ENCODE results near the gene TCF23.

The TCF23 gene

DNA sequence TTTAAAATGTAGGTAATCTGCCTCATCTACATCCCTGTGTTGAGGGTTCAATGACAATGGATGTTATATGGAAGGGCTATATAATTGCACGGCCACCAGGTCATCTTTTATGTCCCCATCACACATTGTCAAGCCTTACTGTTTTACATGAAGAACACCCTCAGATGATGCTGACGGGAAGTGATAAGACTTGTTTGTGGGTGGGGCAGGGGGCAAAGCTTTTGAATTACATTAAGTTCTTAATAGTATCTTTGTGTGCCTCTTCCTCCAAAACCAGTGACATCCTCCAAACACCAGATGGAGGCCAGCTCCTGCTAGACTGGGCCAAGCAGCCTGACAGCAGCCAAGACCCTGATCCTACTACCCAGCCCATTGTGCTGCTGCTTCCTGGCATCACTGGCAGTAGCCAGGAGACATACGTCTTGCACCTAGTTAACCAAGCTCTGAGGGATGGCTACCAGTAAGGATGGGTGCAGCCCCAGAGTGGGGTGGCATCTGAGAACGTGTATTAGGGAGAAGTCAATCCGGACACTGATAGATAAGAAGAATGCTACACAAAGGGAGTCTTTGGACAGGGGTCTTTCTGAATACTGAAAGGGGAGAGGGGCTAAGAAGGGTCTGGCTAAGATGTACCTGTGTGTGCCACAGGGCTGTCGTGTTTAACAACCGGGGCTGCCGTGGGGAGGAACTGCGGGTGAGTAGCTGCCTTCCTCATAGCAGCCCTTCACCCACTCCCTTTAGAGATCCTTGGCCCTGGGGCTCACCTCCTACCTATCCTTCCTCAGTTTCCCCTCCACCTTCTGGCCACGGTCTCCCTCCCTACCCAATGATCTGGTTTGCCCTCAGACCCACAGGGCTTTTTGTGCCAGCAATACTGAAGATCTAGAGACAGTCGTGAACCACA lies 19.9 kb upstream of the TCF23 start:
- no peak for DNase-seq (ENCODE audit: low read depth)

GRCh38 chr2:27130396-27130795 lies 18.4 kb upstream of the TCF23 start:
- DNase-seq (ENCODE audit: low read depth) = no peak

DNA sequence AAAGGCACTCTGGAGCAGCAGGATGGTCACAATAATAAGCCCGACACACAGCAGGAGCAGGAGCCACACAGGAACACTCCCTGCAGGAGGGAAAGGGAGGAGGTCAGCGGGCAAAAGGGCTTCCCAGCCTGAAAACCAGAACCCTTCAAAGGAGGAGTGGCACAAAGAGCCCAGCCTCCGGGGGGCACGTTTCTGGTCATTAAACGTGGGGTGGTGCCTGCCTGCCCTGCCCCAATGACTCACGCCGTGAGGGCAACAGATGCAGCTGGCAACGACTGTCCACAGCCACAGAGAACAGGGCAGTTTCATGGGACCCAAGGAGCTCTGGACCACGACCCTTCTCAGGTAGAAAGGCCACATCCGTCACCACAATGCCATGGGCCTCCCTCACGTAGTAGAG lies 17.4 kb upstream of the TCF23 start:
- DNase-seq (ENCODE audit: low read depth) = no peak

DNA sequence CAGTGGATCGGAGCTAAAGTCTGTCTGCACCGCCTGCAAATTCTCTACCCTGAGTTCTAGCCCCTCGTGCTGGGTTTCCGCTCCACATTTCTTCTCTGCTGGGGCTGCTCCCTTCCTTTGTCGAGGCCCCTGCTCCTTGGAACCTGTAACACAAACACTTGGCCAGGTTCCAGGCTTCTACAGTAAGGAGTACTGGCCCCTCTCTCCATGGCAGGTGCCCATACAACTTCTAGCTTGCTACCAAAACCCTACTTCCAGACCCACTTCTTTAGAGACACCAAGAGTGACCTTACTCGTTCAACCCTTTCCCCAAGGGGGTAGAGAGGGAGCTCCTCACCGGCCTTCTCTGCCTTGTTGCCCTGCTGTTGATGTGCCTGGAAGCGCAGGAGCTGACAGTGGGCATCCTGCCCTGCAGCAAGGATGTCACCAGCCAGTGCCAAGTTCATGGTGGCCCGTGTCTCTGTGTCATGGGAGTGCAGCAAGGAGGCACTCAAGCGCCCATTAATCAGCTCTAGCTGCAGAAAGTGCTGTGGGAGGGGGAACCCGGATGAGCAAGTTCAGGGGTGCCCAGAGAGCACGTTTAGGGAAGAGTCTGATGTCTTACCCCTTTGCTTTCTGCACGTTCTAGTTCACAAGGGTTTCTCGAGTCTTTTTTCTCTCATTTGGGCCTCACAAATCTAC lies 15.5 kb upstream of the TCF23 start:
- no peak for DNase-seq (ENCODE audit: low read depth)

DNA sequence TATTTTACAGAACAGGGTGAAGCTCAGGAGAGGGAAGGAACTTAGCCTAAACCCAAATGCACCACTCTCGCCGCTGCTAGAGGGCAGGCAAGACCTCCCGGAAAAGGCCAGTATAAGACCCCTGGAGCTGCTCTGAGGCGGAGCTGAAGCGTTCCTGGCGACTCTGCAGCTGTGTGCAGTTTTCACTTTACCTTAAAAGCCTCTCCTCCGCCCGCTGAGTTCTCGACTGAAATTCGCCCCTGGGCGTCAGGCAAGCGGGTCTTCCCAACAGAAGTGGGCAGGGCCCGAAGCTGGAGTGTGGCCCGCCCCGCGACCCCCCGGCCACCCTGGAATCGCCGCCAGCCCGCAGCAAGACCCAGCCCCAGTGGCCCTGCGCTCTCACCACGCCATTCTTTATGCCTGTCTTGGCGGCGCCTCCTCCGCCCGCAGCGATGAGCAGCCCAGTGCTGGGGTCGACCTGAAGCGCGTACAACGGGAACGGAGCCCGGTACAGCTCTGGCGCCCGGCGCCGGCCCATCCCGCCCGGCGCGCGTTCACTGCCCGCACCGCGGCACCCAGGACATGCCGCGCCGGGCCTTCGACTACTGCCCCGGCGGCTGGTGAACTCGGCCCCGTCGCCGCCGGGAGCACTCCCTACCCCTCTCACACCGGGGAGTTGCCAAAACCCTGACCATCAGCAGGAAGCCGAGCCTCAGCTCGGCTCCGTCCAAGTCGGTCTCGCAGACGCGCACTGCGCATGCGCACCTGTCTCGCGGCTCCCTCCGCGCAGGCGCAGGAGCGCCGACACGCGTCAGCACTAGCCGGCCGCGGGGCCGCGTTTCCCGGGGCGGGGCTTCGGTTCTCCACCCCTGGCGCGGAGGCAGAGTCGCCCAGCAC lies 14.7 kb upstream of the TCF23 start, which contains the start of gene PREB:
Gene PREB, minus strand, starts transcription at position 732 of the 876 bp plus-strand sequence. Its CDS starts 215 bp downstream, at position 517.
- peak; percentile 98 for DNase-seq (ENCODE audit: low read depth)

GRCh38 chr2:27134781-27135477 lies 13.9 kb upstream of the TCF23 start:
- DNase-seq (ENCODE audit: low read depth) = no peak

- no peak for DNase-seq (ENCODE audit: low read depth)
Observed at GRCh38 chr2:27135478-27135955, 13.3 kb upstream of the TCF23 start.

GRCh38 chr2:27136751-27137150 lies 12.1 kb upstream of the TCF23 start:
- DNase-seq (ENCODE audit: low read depth) = no peak

DNA sequence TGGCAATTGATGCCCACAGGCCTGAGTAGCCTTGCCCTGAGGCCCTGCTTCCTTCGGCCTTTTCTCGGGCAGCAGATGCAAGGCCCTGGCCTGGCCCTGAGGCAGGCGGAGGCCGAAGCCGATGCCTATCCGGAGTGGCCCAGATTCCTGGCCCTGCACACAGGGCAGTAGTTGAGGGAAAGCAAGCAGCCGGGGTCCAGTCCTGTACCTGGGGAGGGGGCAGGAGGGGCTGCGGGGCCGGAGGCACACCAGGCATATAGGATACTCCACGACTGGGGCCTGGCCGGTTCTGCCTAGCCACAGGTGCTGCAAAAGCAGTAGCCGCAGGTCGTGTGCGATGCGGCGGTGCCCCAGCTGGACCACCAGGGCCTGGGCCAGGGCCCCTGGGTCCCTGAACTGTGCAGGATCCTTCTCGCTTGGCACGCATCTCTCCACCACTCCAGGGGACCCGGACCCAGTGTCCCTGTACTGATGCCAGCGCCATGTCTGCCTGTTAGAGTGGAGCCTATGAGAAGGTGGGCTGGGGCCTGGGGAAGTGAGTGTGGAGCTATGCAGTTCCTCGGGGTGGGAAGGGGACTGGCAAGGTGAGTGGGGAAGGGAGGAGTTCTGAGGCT lies 11.4 kb upstream of the TCF23 start:
- no peak for DNase-seq (ENCODE audit: low read depth)

DNA sequence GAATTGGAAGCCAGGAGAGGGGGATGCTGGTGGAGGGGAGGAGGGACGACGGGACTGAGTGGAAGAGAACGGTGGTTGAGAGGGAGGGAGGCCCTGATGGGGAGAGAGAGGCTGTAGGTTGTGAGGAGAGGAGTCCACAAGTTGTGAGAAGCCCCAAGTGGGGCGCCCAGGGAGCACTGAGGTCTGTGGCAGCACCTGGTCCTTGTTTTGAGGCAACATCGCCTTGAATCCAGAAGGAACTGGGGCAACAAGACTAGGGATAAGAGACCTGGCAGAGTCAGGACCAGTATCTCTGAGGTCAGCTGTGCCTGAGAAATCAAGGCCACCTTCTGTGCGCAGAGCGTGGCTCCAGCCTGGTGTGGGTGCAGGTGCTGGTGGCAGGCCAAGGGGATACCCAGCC lies 10.7 kb upstream of the TCF23 start:
- DNase-seq (ENCODE audit: low read depth) = no peak

DNA sequence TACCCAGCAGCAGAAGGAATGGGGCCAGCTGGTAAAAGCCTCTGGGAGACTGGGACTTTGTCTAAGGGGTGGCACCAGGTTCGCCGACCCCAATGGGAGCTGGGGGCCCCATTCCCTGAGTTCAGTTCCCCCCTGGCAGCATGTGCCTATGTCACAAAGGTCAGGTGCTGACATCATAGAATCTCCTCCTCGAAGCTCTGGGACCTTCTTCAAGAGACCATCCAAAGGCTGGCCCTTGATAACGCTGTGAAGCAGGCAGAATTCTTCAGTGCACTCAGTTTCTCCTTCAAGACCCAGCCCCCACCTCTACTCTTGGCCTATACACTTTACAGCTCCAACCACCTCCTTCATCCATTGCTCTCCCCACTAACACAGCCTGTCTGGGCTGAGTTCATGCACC lies 9.5 kb upstream of the TCF23 start, which contains the start of gene PRR30:
Gene PRR30, minus strand, starts transcription at position 101 of the 400 bp plus-strand sequence. CDS start 1,081 bp downstream, outside the sequence.
- DNase-seq (ENCODE audit: low read depth) = no peak

DNA sequence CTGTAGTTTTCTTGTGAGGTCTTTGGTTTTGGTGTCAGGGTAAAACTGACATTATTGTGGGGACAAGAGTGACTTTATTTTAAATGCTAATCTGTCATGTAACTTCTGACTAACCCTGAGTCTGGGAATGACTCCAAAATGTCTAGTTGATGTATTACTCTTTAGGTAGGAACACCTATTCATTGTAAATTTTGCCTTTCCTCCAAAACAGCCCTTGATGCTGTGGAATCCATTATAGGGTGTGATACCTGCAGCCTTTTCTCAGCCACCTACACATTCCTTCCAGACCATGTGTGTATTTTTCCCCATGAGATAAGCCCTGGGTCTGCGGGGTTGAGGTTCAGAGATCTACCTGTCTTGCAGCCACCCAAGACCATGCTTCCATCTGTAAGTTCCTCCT lies 5.5 kb upstream of the TCF23 start:
- no peak for DNase-seq (ENCODE audit: low read depth)

DNA sequence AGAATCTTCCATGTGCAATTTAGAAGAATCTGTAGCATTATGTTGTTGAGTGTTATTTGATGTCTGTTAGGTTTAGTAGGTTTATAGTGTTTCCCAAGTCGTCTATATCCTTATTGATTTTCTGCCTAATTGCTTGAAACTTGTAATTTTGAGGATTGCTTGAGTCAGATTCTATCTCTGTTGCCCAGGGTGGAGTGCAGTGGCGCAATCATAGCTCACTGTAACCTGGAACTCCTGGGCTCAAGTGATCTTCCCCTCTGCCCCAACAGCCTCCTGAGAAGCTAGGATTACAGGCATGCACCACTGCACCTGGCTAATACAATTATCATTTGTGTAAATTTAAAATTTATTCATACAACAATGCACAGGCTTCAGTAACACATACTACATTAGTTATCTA lies 3.1 kb upstream of the TCF23 start:
- DNase-seq (ENCODE audit: low read depth) = no peak

DNA sequence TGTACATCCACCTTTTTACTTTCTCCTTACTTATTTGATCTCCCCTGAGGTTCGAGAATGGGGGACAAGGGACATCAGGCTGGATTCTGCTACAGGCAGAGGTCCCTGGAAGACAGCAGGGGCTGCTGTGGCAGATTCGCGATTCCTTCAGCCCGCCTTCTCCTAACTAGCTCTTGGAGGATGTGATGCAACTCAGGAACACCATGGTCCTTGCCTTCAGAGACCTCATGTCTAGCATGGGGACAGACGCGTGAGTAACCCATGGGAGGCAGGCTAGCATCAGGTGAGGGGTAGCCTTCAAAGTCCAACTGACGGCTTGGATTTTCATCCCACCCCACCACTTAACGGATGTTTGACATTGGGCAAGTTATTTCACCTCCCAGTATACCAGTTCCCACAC lies 869 bp upstream of the TCF23 start:
- no peak for DNase-seq (ENCODE audit: low read depth)

DNA sequence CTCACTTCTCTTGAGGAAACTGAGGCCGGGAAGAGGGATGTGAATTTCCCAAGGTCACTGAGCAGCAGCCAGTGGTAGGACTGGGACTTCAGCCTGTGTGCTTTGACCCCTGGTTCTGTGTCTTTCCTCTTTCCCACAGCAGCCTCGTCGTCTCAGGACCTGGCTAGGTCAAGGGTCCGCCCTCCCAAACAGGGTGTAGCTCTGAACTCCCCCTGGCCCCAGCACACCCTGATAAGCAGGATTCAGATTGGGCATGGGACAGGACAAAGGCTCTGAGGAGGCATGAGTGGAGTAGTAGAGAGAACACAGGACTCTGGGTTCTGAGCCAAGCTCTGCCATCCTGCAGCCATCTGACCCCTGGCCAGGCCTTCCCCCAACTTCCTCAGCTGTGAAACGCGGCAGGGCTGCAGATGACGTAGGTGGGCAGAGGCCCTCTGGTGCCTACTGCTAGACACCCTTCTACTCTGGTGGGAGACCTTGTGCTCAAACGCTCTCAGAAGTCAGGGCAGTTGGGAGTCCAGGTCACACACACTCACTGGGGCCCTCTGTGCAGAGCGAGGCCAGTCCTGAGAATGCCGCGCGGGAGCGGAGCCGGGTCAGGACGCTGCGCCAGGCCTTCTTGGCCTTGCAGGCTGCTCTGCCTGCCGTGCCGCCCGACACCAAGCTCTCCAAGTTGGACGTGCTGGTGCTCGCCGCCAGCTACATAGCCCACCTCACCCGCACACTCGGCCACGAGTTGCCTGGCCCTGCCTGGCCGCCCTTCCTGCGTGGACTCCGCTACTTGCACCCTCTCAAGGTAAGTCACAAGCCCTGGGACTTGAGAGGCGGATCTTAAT lies 984 bp downstream of the TCF23 start:
- DNase-seq (ENCODE audit: low read depth) = no peak

- no peak for DNase-seq (ENCODE audit: low read depth)
Observed at GRCh38 chr2:27150639-27151230, 1.9 kb downstream of the TCF23 start.

- DNase-seq (ENCODE audit: low read depth) = no peak
Observed at GRCh38 chr2:27152102-27152795, 3.4 kb downstream of the TCF23 start.

- DNase-seq (ENCODE audit: low read depth) = no peak
Observed at GRCh38 chr2:27152796-27153464, 4.1 kb downstream of the TCF23 start.

All from activated gamma-delta T cell treated with anti-CD3 and anti-CD28 coated beads, Interleukin-2, amount 50 U/mL, for 16 hours (primary cell).